Esophagus mucosa (tissue), 1 donor: Measurements from ENCODE around the gene CCDC150. TPM values are rescaled to one million over a fixed set of nuclear protein-coding genes. Genes with fewer than 3 reads are reported as not detected.
"Not testable (repeated sequence)": the region's sequence is repeated elsewhere in the genome, so short reads cannot be mapped to it uniquely, and the experiment has no call there.

Experiments
- ATAC-seq: fragments of 200-7000 bp; cut with Tn5 transposase; one replicate; pipeline ENCODE4 v1.9.1; 2020
- total RNA-seq: library from RNA; stranded (reverse); gene quantifications from one replicate; pipeline ENCODE4 v1.2.4, GENCODE V29; 2023
- donor health status: DM: yes; HTN: yes; CAD: no.

The CCDC150 gene
- total RNA-seq, 1 donor from 2014 or later = 3.3 TPM

- ATAC-seq = no peak
Observed at GRCh38 chr2:196638765-196639164, 750 bp upstream of the CCDC150 start.

GRCh38 chr2:196640031-196640548, 575 bp downstream of the CCDC150 start:
- ATAC-seq = no peak

GRCh38 chr2:196649202-196649601, 9.7 kb downstream of the CCDC150 start:
- no peak for ATAC-seq

GRCh38 chr2:196651387-196652094, 12.0 kb downstream of the CCDC150 start:
- no peak for ATAC-seq

GRCh38 chr2:196652869-196653268, 13.4 kb downstream of the CCDC150 start:
- no peak for ATAC-seq

GRCh38 chr2:196653843-196654242, 14.3 kb downstream of the CCDC150 start:
- ATAC-seq = no peak

GRCh38 chr2:196655761-196656160, 16.2 kb downstream of the CCDC150 start:
- ATAC-seq = no peak

- no peak for ATAC-seq
Observed at GRCh38 chr2:196657333-196657732, 17.8 kb downstream of the CCDC150 start.

GRCh38 chr2:196659844-196660243, 20.3 kb downstream of the CCDC150 start:
- ATAC-seq = no peak

GRCh38 chr2:196660244-196660643, 20.7 kb downstream of the CCDC150 start:
- ATAC-seq = no peak

- no peak for ATAC-seq
Observed at GRCh38 chr2:196670342-196670741, 30.8 kb downstream of the CCDC150 start.

- ATAC-seq = no peak
Observed at GRCh38 chr2:196675963-196676362, 36.4 kb downstream of the CCDC150 start.

- ATAC-seq = peak; percentile 82
Observed at GRCh38 chr2:196677404-196677803, 37.9 kb downstream of the CCDC150 start.

- ATAC-seq = no peak
Observed at GRCh38 chr2:196679368-196679767, 39.9 kb downstream of the CCDC150 start.

GRCh38 chr2:196681510-196681909, 42.0 kb downstream of the CCDC150 start:
- no peak for ATAC-seq

GRCh38 chr2:196685792-196686191, 46.3 kb downstream of the CCDC150 start:
- no peak for ATAC-seq

- ATAC-seq = not testable (repeated sequence)
Observed at GRCh38 chr2:196686737-196687136, 47.2 kb downstream of the CCDC150 start.

- ATAC-seq = peak; percentile 96
Observed at GRCh38 chr2:196696423-196697079, 57.0 kb downstream of the CCDC150 start.

GRCh38 chr2:196697825-196698224, 58.3 kb downstream of the CCDC150 start:
- ATAC-seq = no peak

- ATAC-seq = no peak
Observed at GRCh38 chr2:196702641-196703040, 63.1 kb downstream of the CCDC150 start.

GRCh38 chr2:196703695-196704094, 64.2 kb downstream of the CCDC150 start:
- no peak for ATAC-seq

GRCh38 chr2:196710056-196710455, 70.5 kb downstream of the CCDC150 start:
- not testable (repeated sequence) for ATAC-seq

GRCh38 chr2:196711625-196712024, 72.1 kb downstream of the CCDC150 start:
- no peak for ATAC-seq

GRCh38 chr2:196712867-196713266, 73.4 kb downstream of the CCDC150 start:
- ATAC-seq = no peak
